GM12878 (cell line): ENCODE data around the gene SYN1. TPM values are rescaled to one million over a fixed set of nuclear protein-coding genes. Genes with fewer than 3 reads are reported as not detected.

ENCODE experiments used
- BCLAF1 ChIP-seq: fragments of 450-650 bp; IDR thresholded peaks from 2 replicates; pipeline ENCODE4 v1.6.1; 2017; ENCODE audit warnings: antibody characterized with exemption, mild to moderate bottlenecking, moderate library complexity
- CBX3 ChIP-seq: fragments of 200-600 bp; sonication (generic); IDR thresholded peaks from 2 replicates; pipeline ENCODE4 v1.6.1; 2016; ENCODE audit warnings: low read depth, borderline replicate concordance
- CHD4 ChIP-seq: fragments of 200-600 bp; sonication (generic); IDR thresholded peaks from 2 replicates; pipeline ENCODE4 v1.6.1; 2016; ENCODE audit warnings: mild to moderate bottlenecking
- CREM ChIP-seq: IDR thresholded peaks from 2 replicates; pipeline ENCODE4 v1.6.1; 2014; ENCODE audit warnings: antibody characterized with exemption, low read depth
- DPF2 ChIP-seq: fragments of 450-650 bp; IDR thresholded peaks from 2 replicates; pipeline ENCODE4 v1.6.1; 2017; ENCODE audit warnings: mild to moderate bottlenecking
- FOS ChIP-seq: IDR thresholded peaks from 3 replicates; pipeline ENCODE4 v1.6.1; 2011; ENCODE audit warnings: borderline replicate concordance; ENCODE audit not compliant: insufficient read length; ENCODE audit errors: extremely low read depth
- GATAD2B ChIP-seq: fragments of 450-650 bp; conservative IDR thresholded peaks from 2 replicates; pipeline ENCODE4 v1.6.1; 2017; ENCODE audit warnings: low read depth, mild to moderate bottlenecking, moderate library complexity
- HDAC6 ChIP-seq: fragments of 200-600 bp; sonication (generic); IDR thresholded peaks from one replicate; pipeline ENCODE4 v1.8.0; 2017; ENCODE audit warnings: antibody characterized with exemption; ENCODE audit not compliant: unreplicated experiment
- JUNB ChIP-seq: IDR thresholded peaks from 2 replicates; pipeline ENCODE4 v1.6.1; 2016; ENCODE audit warnings: antibody characterized with exemption, mild to moderate bottlenecking
- JUND ChIP-seq: IDR thresholded peaks from 2 replicates; pipeline ENCODE4 v1.6.1; 2012; ENCODE audit warnings: low read depth, mild to moderate bottlenecking, low read length, improper control_type of control experiment, moderate library complexity
- MTA3 ChIP-seq: IDR thresholded peaks from 2 replicates; pipeline ENCODE4 v1.6.1; 2012; ENCODE audit warnings: low read length, inconsistent platforms, borderline replicate concordance
- POLR2A ChIP-seq: IDR thresholded peaks from 2 replicates; pipeline ENCODE4 v1.6.1; 2011; ENCODE audit warnings: low read depth, mild to moderate bottlenecking, low read length
- RAD51 ChIP-seq: fragments of 450-650 bp; IDR thresholded peaks from 2 replicates; pipeline ENCODE4 v1.6.1; 2016; ENCODE audit warnings: moderate library complexity, mild to moderate bottlenecking, inconsistent platforms
- RUNX3 ChIP-seq: IDR thresholded peaks from 2 replicates; pipeline ENCODE4 v1.6.1; 2012; ENCODE audit warnings: low read length, inconsistent platforms
- SIN3A ChIP-seq: IDR thresholded peaks from 2 replicates; pipeline ENCODE4 v1.6.1; 2012; ENCODE audit warnings: low read depth, low read length, improper control_type of control experiment
- SP1 ChIP-seq: IDR thresholded peaks from one replicate; pipeline ENCODE4 v1.6.1; 2011; ENCODE audit warnings: low read depth, low read length
- SREBF1 ChIP-seq: IDR thresholded peaks from 2 replicates; pipeline ENCODE4 v1.6.1; 2012; ENCODE audit warnings: mild to moderate bottlenecking, low read length
- ZBED1 ChIP-seq: IDR thresholded peaks from 2 replicates; pipeline ENCODE4 v1.6.1; 2016; ENCODE audit warnings: borderline replicate concordance
- ZNF592 ChIP-seq: fragments of 450-650 bp; IDR thresholded peaks from 2 replicates; pipeline ENCODE4 v1.6.1; 2017; ENCODE audit warnings: mild to moderate bottlenecking, moderate library complexity
- polyA plus RNA-seq, 11 experiments: library from polyadenylated mRNA; depleted of rRNA in 4 of 11; unstranded in 6 of 11; stranded (reverse) in 5 of 11; fragments of >200 nt; fragmentation: Nextera tagmentation in 4 of 11; fragmentation: Illumina TruSeq in 1 of 11; extraction: Ambion mirVana in 4 of 11; extraction: Trizol in 1 of 11; gene quantifications; 1 replicate in 1 of 11; 2 replicates in 10 of 11; pipeline versions ENCODE4 v1.2.1 to v1.2.3, GENCODE V29; 2011 to 2016; ENCODE audit warnings: inconsistent platforms in 2 of 11, missing spikeins in 2 of 11, low read depth in 1 of 11
- total RNA-seq, 4 experiments: library from RNA; depleted of rRNA in 3 of 4; stranded (reverse); fragments of >200 nt in 3 of 4; fragmentation: Illumina TruSeq in 1 of 4; extraction: Trizol in 1 of 4; gene quantifications; 2 replicates each; pipeline versions ENCODE4 v1.2.1 to v1.2.3, GENCODE V29; 2013 to 2021
- TF ChIP-seq, protein P1 (sequence below): fragments of 450-650 bp; IDR thresholded peaks from 2 replicates; pipeline ENCODE4 v1.6.1; 2016; ENCODE audit warnings: mild to moderate bottlenecking, moderate library complexity, borderline replicate concordance
- TF ChIP-seq, protein P2 (sequence below): IDR thresholded peaks from 2 replicates; pipeline ENCODE4 v1.6.1; 2012; ENCODE audit warnings: low read depth, low read length, improper control_type of control experiment

The SYN1 gene
- total and polyA plus RNA-seq, 10 of the 15 experiments (the other 5 are each of a cell fraction or from before 2014, with no cell fraction given), result 0.09 to 0.57 (median 0.16) TPM; not detected in 3

GRCh38 chrX:47650164-47651042, 30.7 kb upstream of the SYN1 start, which contains the start of gene ELK1 (continued):
- TF ChIP-seq ZNF592 (no peak), RAD51 (peak; percentile 73), SP1 (peak; percentile 77), POLR2A (peak; percentile 87), HDAC6 (no peak), ZBED1 (no peak), MTA3 (no peak), CHD4 (no peak), FOS (no peak), BCLAF1 (no peak), RUNX3 (peak; percentile 72), JUNB (no peak), CREM (peak; percentile 46), GATAD2B (peak; percentile 41; the same call in 1 of the 2 replicates), DPF2 (0 out of 2 replicates have a peak, but pooled peaks have one; percentile 48), SREBF1 (no peak), SIN3A (no peak), CBX3 (no peak), JUND (no peak)
- TF ChIP-seq, protein P1, sequence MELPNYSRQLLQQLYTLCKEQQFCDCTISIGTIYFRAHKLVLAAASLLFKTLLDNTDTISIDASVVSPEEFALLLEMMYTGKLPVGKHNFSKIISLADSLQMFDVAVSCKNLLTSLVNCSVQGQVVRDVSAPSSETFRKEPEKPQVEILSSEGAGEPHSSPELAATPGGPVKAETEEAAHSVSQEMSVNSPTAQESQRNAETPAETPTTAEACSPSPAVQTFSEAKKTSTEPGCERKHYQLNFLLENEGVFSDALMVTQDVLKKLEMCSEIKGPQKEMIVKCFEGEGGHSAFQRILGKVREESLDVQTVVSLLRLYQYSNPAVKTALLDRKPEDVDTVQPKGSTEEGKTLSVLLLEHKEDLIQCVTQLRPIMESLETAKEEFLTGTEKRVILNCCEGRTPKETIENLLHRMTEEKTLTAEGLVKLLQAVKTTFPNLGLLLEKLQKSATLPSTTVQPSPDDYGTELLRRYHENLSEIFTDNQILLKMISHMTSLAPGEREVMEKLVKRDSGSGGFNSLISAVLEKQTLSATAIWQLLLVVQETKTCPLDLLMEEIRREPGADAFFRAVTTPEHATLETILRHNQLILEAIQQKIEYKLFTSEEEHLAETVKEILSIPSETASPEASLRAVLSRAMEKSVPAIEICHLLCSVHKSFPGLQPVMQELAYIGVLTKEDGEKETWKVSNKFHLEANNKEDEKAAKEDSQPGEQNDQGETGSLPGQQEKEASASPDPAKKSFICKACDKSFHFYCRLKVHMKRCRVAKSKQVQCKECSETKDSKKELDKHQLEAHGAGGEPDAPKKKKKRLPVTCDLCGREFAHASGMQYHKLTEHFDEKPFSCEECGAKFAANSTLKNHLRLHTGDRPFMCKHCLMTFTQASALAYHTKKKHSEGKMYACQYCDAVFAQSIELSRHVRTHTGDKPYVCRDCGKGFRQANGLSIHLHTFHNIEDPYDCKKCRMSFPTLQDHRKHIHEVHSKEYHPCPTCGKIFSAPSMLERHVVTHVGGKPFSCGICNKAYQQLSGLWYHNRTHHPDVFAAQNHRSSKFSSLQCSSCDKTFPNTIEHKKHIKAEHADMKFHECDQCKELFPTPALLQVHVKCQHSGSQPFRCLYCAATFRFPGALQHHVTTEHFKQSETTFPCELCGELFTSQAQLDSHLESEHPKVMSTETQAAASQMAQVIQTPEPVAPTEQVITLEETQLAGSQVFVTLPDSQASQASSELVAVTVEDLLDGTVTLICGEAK, result no peak
- TF ChIP-seq, protein P2, sequence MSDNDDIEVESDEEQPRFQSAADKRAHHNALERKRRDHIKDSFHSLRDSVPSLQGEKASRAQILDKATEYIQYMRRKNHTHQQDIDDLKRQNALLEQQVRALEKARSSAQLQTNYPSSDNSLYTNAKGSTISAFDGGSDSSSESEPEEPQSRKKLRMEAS, result no peak
